K562 (cell line): ENCODE results near the gene FMNL2. TPM values are rescaled to one million over a fixed set of nuclear protein-coding genes. Genes with fewer than 3 reads are reported as not detected.
A peak's percentile ranks its signal among the peaks of the same experiment; 100 is the strongest.

Source experiments
- ATAC-seq: fragments of 200-7000 bp; cut with Tn5 transposase; 3 replicates; pipeline ENCODE4 v1.9.1; 2020; ENCODE audit warnings: moderate library complexity
- BruUV-seq: library from RNA; stranded (reverse); fragments of 400-500 nt; replicated peaks from 2 replicates; lab custom pipeline; 2021; lab: Mats Ljungman, UMichigan
- CTCF ChIA-PET: fragments of 300-600 bp; formaldehyde crosslinking; extraction: SDS; loops from one replicate; lab custom pipeline; 2021; ENCODE audit warnings: low intra/inter-chr PET ratio; lab: Yijun Ruan, JAX
- POLR2A ChIA-PET: fragments of 300-600, 350-650 bp; sonication (Branson Sonifier 250); formaldehyde crosslinking; extraction: SDS; loops from one replicate; lab custom pipeline; 2021; ENCODE audit warnings: antibody characterized with exemption, inconsistent platforms; lab: Yijun Ruan, JAX
- DNase-seq, 4 experiments: peaks; one replicate each; pipeline versions ENCODE4 v3.0.0 to v3.0.0-alpha.2; 2011 to 2018; ENCODE audit warnings: low spot score in 3 of 4, mixed read lengths in 3 of 4; ENCODE audit errors: extremely low read depth in 1 of 4
- FAIRE-seq: peaks from 2 replicates; lab custom pipeline; 2011; peaks lifted over from hg19 to GRCh38; lab: Jason Lieb, UNC
- H2AFZ ChIP-seq: 2 replicates; pipeline ENCODE4 v1.6.0; 2011; ENCODE audit warnings: low read depth, low read length, control low read depth, inconsistent platforms
- H3K27ac ChIP-seq: fragments of 200-600 bp; 3 replicates; pipeline ENCODE4 v1.8.0; 2011; ENCODE audit warnings: low read depth, mild to moderate bottlenecking, control low read depth, inconsistent platforms, low read length, moderate library complexity, mixed read lengths; ENCODE audit errors: extremely low read depth
- H3K27me3 ChIP-seq, 2 experiments: fragments of 300-600 bp in 1 of 2; 2 replicates in 1 of 2; 3 replicates in 1 of 2; pipeline versions ENCODE4 v1.6.0 to v1.8.0; 2011; ENCODE audit warnings: inconsistent platforms in 2 of 2, low read length in 2 of 2, mild to moderate bottlenecking in 1 of 2, mixed read lengths in 1 of 2, moderate library complexity in 1 of 2; ENCODE audit not compliant: control insufficient read depth in 2 of 2, insufficient read depth in 2 of 2
- H3K36me3 ChIP-seq: fragments of 300-600 bp; 3 replicates; pipeline ENCODE4 v1.8.0; 2011; ENCODE audit warnings: mild to moderate bottlenecking, low read length, inconsistent platforms; ENCODE audit not compliant: control insufficient read depth, insufficient read depth
- H3K4me1 ChIP-seq, 2 experiments: fragments of 200-600 bp in 1 of 2; replicated peaks in 1 of 2; 2 replicates in 1 of 2; 3 replicates in 1 of 2; pipeline versions ENCODE4 v1.5.1 to v1.8.0; 2011; ENCODE audit warnings: inconsistent platforms in 2 of 2, low read length in 2 of 2, mild to moderate bottlenecking in 1 of 2, mixed read lengths in 1 of 2, moderate library complexity in 1 of 2; ENCODE audit not compliant: control insufficient read depth in 2 of 2, insufficient read depth in 2 of 2
- H3K4me2 ChIP-seq: 2 replicates; pipeline ENCODE4 v1.6.1; 2011; ENCODE audit warnings: low read length, control low read depth, inconsistent platforms, mixed read lengths; ENCODE audit not compliant: insufficient read depth
- H3K4me3 ChIP-seq: fragments of 200-600 bp; sonication (generic), shearing (Covaris generic); 2 replicates; pipeline ENCODE4 v1.5.1; 2016; ENCODE audit warnings: control low read depth, inconsistent platforms
- H3K79me2 ChIP-seq: fragments of 200-600 bp; 3 replicates; pipeline ENCODE4 v1.8.0; 2011; ENCODE audit warnings: low read length, inconsistent platforms; ENCODE audit not compliant: control insufficient read depth, insufficient read depth
- H3K9ac ChIP-seq, 2 experiments: 2 replicates each; pipeline versions ENCODE4 v1.6.0 to v1.6.1; 2011; ENCODE audit warnings: low read depth in 2 of 2, low read length in 2 of 2, control low read depth in 1 of 2, inconsistent platforms in 1 of 2, mild to moderate bottlenecking in 1 of 2, mixed read lengths in 1 of 2; ENCODE audit not compliant: insufficient read depth in 1 of 2
- H3K9me1 ChIP-seq: one replicate; pipeline ENCODE4 v1.6.0; 2011; ENCODE audit warnings: inconsistent platforms, mild to moderate bottlenecking, low read length, moderate library complexity; ENCODE audit not compliant: control insufficient read depth, insufficient read depth
- H3K9me3 ChIP-seq: replicated peaks from 2 replicates; pipeline ENCODE4 v1.5.1; 2011; ENCODE audit warnings: low read depth, low read length, inconsistent platforms; ENCODE audit not compliant: control insufficient read depth, insufficient read depth
- H4K20me1 ChIP-seq: replicated peaks from 2 replicates; pipeline ENCODE4 v1.6.1; 2011; ENCODE audit warnings: low read length, inconsistent platforms, mixed read lengths; ENCODE audit not compliant: control insufficient read depth, insufficient read depth
- CAMTA2 ChIP-seq: fragments of 250-450 bp; sonication (Bioruptor Pico); conservative IDR thresholded peaks from 2 replicates; pipeline ENCODE4 v1.5.1; 2022
- CBFA2T3 ChIP-seq: fragments of 450-650 bp; IDR thresholded peaks from 2 replicates; pipeline ENCODE4 v1.6.1; 2017
- HEY1 ChIP-seq: fragments of 250-450 bp; sonication (Bioruptor Pico); IDR thresholded peaks from 2 replicates; pipeline ENCODE4 v1.5.0; 2020; ENCODE audit warnings: mild to moderate bottlenecking, moderate library complexity, borderline replicate concordance
- HMGN3 ChIP-seq: IDR thresholded peaks from 2 replicates; pipeline ENCODE4 v1.6.1; 2011; ENCODE audit warnings: borderline replicate concordance, low read depth, mild to moderate bottlenecking, mixed read lengths, low read length; ENCODE audit not compliant: insufficient read length; ENCODE audit errors: extremely low read depth
- JUNB ChIP-seq: fragments of 450-650 bp; formaldehyde crosslinking; conservative IDR thresholded peaks from 2 replicates; pipeline ENCODE4 v1.4.0; 2020; ENCODE audit warnings: mild to moderate bottlenecking
- KLF13 ChIP-seq: fragments of 450-650 bp; IDR thresholded peaks from 2 replicates; pipeline ENCODE4 v1.6.1; 2016; ENCODE audit warnings: missing genetic modification characterization, low read depth, mild to moderate bottlenecking, missing compliant biosample characterization, moderate library complexity, borderline replicate concordance
- MTA2 ChIP-seq: fragments of 450-650 bp; IDR thresholded peaks from 2 replicates; pipeline ENCODE4 v1.6.1; 2016; ENCODE audit warnings: low read depth
- POLR2A ChIP-seq: fragments of 450-650 bp; conservative IDR thresholded peaks from 2 replicates; pipeline ENCODE4 v1.6.1; 2016
- SMARCA4 ChIP-seq: fragments of 450-650 bp; IDR thresholded peaks from 2 replicates; pipeline ENCODE4 v1.6.1; 2016
- TGIF2 ChIP-seq: sonication (generic); formaldehyde crosslinking; IDR thresholded peaks from 2 replicates; pipeline ENCODE4 v1.8.1; 2022; ENCODE audit warnings: mild to moderate bottlenecking, missing genetic modification reagents, moderate library complexity
- ZBED1 ChIP-seq: IDR thresholded peaks from 2 replicates; pipeline ENCODE4 v1.6.1; 2014
- ZBTB11 ChIP-seq, 3 experiments: fragments of 200-800 bp in 1 of 3; fragments of 250-450 bp in 1 of 3; fragments of 450-650 bp in 1 of 3; sonication (Bioruptor Pico) in 1 of 3; sonication (Bioruptor generic) in 1 of 3; formaldehyde crosslinking in 1 of 3; IDR thresholded peaks; 2 replicates each; pipeline versions ENCODE4 v1.6.1 to v1.8.0; 2016 to 2022; ENCODE audit warnings: mild to moderate bottlenecking in 2 of 3, missing genetic modification characterization in 2 of 3, missing compliant biosample characterization in 1 of 3, moderate library complexity in 1 of 3
- ZNF133 ChIP-seq: fragments of 250-450 bp; sonication (Bioruptor Pico); IDR thresholded peaks from 2 replicates; pipeline ENCODE4 v1.4.0; 2020; ENCODE audit warnings: mild to moderate bottlenecking
- ZNF586 ChIP-seq: fragments of 450-650 bp; formaldehyde crosslinking; conservative IDR thresholded peaks from 2 replicates; pipeline ENCODE4 v1.4.0; 2020; ENCODE audit warnings: mild to moderate bottlenecking, moderate library complexity
- WGBS: fragments of 100-300 bp; shearing (Covaris generic); methylation state at CpG from one replicate; pipeline ENCODE4 v1.1.6; 2016; ENCODE audit warnings: low coverage, mixed read lengths; ENCODE audit not compliant: insufficient coverage; ENCODE audit errors: missing lambda C conversion rate; 5-methylcytosine and 5-hydroxymethylcytosine counted together
- in situ Hi-C: fragments of 300-500 bp; cut with MboI; formaldehyde crosslinking; loops from 4 replicates; pipeline ENCODE4 v1.15.0; 2018; ENCODE audit warnings: inconsistent platforms, mixed read lengths
- intact Hi-C: fragments of 100-400 bp; cut with micrococcal nuclease; formaldehyde crosslinking; loops from 2 replicates; pipeline ENCODE4 v1.14.2; 2022
- polyA plus RNA-seq, 8 experiments: library from polyadenylated mRNA; depleted of rRNA in 4 of 8; stranded (reverse) in 5 of 8; unstranded in 3 of 8; fragments of >200 nt; fragmentation: Nextera tagmentation in 2 of 8; fragmentation: Illumina TruSeq in 1 of 8; extraction: Ambion mirVana in 2 of 8; extraction: Trizol in 1 of 8; gene quantifications; 2 replicates each; pipeline versions ENCODE4 v1.2.1 to v1.2.3, GENCODE V29; 2011 to 2014; ENCODE audit warnings: inconsistent platforms in 1 of 8, missing spikeins in 1 of 8
- total RNA-seq, 7 experiments: library from RNA; depleted of rRNA in 6 of 7; stranded (reverse); fragments of >200 nt in 6 of 7; fragmentation: Illumina TruSeq in 2 of 7; extraction: Trizol in 2 of 7; gene quantifications; 2 replicates each; pipeline versions ENCODE4 v1.2.1 to v1.2.3, GENCODE V29; 2011 to 2021; ENCODE audit warnings: low replicate concordance in 1 of 7
- TF ChIP-seq, protein P1 (sequence below): fragments of 200-400 bp; formaldehyde crosslinking; IDR thresholded peaks from 2 replicates; pipeline ENCODE4 v1.6.1; 2017; ENCODE audit warnings: mild to moderate bottlenecking, low read depth, low read length, moderate library complexity
- TF ChIP-seq, protein P2 (sequence below): fragments of 150-350 bp; conservative IDR thresholded peaks from 2 replicates; pipeline ENCODE4 v1.6.1; 2014; ENCODE audit warnings: low read length

Gene FMNL2
- total and polyA plus RNA-seq, 9 of the 15 experiments (the other 6 are each of a cell fraction or from before 2014, with no cell fraction given), result 0.15 to 0.49 (median 0.24) TPM; not detected in 1

DNA sequence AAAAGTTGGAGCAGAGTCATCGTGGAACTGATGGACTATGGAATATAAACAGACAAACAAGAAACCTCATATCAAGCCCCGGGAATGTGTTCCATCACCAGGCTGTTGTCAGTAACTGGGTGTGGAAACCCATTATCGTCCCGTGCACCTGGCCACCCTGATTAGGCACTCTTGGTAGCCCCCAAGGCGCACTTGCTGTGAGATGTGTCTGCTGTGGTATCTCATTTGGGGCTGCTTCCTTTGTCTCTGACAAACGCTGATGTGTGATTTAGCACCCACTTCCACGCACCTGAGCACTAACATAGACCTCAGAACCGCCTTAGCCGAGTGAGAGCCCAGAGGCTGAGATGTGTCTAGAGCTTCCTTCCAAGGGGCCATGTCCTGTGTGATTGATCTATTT is 286.0 kb downstream of the FMNL2 start:
- Histone ChIP-seq H3K9me1 (no peaks in the 10 kb centered on the region), H4K20me1 (no peaks in the 10 kb centered on the region), H3K4me2 (peak overlapping the region; percentile 42), H3K4me1 (peaks cover 0 to 17% of the 10 kb centered on the region in 2 experiments; a peak in 2 of 5 replicates), H3K9me3 (no peaks in the 10 kb centered on the region), H3K36me3 (no peaks in the 10 kb centered on the region), H3K4me3 (no peak overlapping the region), H3K27ac (no peak overlapping the region), H2AFZ (no peak overlapping the region), H3K79me2 (no peaks in the 10 kb centered on the region), H3K27me3 (peaks cover 11 to 15% of the 10 kb centered on the region in 2 experiments), H3K9ac (no peak overlapping the region)
- peak in 3 of 4 experiments; percentile 25 to 74 (median 60) for DNase-seq
- in situ Hi-C loops, result no loop called here
- CTCF ChIA-PET, result no interaction called here
- intact Hi-C loops, result no loop called here
- ATAC-seq, result peak; percentile 84
- POLR2A ChIA-PET, result interaction anchor here (0.9 kb wide), 1 partner anchor 49 kb away, joined by 3 read pairs; no protein-coding TSS in a partner anchor
- no TSS peak for BruUV-seq
- 0% methylated on average over 9 of the region's 9 CpGs for WGBS
- peak; percentile 51 for FAIRE-seq
- TF ChIP-seq CAMTA2 (CRISPR knock-in tag), result no peak
- no peak for TF ChIP-seq HEY1 (CRISPR knock-in tag)
- TF ChIP-seq ZNF586, result no peak
- TF ChIP-seq ZBED1, result no peak
- TF ChIP-seq POLR2A, result no peak
- peak; percentile 88 for TF ChIP-seq CBFA2T3
- no peak for TF ChIP-seq TGIF2
- no peak for TF ChIP-seq ZNF133 (CRISPR knock-in tag)
- TF ChIP-seq SMARCA4, result peak; percentile 67; the same call in 1 of the 2 replicates
- TF ChIP-seq ZBTB11 (CRISPR knock-in tag; IDR thresholded peaks at IDR 0.05), result no peak
- TF ChIP-seq KLF13 (tag), result no peak
- TF ChIP-seq JUNB (CRISPR knock-in tag), result no peak
- no peak for TF ChIP-seq HMGN3
- TF ChIP-seq, protein P1, sequence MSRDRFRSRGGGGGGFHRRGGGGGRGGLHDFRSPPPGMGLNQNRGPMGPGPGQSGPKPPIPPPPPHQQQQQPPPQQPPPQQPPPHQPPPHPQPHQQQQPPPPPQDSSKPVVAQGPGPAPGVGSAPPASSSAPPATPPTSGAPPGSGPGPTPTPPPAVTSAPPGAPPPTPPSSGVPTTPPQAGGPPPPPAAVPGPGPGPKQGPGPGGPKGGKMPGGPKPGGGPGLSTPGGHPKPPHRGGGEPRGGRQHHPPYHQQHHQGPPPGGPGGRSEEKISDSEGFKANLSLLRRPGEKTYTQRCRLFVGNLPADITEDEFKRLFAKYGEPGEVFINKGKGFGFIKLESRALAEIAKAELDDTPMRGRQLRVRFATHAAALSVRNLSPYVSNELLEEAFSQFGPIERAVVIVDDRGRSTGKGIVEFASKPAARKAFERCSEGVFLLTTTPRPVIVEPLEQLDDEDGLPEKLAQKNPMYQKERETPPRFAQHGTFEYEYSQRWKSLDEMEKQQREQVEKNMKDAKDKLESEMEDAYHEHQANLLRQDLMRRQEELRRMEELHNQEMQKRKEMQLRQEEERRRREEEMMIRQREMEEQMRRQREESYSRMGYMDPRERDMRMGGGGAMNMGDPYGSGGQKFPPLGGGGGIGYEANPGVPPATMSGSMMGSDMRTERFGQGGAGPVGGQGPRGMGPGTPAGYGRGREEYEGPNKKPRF, result no peak
- TF ChIP-seq, protein P2, sequence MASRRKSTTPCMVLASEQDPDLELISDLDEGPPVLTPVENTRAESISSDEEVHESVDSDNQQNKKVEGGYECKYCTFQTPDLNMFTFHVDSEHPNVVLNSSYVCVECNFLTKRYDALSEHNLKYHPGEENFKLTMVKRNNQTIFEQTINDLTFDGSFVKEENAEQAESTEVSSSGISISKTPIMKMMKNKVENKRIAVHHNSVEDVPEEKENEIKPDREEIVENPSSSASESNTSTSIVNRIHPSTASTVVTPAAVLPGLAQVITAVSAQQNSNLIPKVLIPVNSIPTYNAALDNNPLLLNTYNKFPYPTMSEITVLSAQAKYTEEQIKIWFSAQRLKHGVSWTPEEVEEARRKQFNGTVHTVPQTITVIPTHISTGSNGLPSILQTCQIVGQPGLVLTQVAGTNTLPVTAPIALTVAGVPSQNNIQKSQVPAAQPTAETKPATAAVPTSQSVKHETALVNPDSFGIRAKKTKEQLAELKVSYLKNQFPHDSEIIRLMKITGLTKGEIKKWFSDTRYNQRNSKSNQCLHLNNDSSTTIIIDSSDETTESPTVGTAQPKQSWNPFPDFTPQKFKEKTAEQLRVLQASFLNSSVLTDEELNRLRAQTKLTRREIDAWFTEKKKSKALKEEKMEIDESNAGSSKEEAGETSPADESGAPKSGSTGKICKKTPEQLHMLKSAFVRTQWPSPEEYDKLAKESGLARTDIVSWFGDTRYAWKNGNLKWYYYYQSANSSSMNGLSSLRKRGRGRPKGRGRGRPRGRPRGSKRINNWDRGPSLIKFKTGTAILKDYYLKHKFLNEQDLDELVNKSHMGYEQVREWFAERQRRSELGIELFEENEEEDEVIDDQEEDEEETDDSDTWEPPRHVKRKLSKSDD, result no peak
- peak; percentile 47; the same call in 1 of the 2 replicates for TF ChIP-seq MTA2
